ENCODE data around the gene ZFAND2B. TPM values are rescaled to one million over a fixed set of nuclear protein-coding genes. Genes with fewer than 3 reads are reported as not detected.
A peak's percentile ranks its signal among the peaks of the same experiment; 100 is the strongest.

The ZFAND2B gene
- total RNA-seq, 1 donor from 2014 or later: 29.8 TPM

DNA sequence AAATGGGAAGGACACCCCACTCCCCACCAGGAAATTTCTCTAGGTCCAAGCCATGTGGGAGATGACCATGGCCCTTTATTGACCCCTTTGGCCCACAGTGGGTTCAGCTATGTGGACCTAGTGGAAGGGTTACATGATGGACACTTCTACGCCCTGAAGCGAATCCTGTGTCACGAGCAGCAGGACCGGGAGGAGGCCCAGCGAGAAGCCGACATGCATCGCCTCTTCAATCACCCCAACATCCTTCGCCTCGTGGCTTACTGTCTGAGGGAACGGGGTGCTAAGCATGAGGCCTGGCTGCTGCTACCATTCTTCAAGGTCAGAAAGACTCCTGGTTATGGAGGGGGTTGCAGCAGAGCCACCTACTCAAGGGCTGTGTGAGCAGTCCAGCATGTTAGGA lies 40.0 kb downstream of the ZFAND2B start:
- peaks cover 56% of the 10 kb centered on the region for H3K4me1 Mint-ChIP-seq (ENCODE audit: low read depth)
- H3K4me3 Mint-ChIP-seq (ENCODE audit: unreplicated experiment): no peak overlapping the region
- TF ChIP-seq CTCF (IDR thresholded peaks at IDR 0.05): no peak
- no peaks in the 10 kb centered on the region for H3K9me3 Mint-ChIP-seq (ENCODE audit: low read depth)
- no peak for DNase-seq (ENCODE audit: low spot score)
- H3K27me3 Mint-ChIP-seq (ENCODE audit: low read depth): no peaks in the 10 kb centered on the region
- H3K27ac Mint-ChIP-seq (ENCODE audit: unreplicated experiment): peak overlapping the region; percentile 38
- H3K36me3 Mint-ChIP-seq (ENCODE audit: low read depth): no peaks in the 10 kb centered on the region

DNA sequence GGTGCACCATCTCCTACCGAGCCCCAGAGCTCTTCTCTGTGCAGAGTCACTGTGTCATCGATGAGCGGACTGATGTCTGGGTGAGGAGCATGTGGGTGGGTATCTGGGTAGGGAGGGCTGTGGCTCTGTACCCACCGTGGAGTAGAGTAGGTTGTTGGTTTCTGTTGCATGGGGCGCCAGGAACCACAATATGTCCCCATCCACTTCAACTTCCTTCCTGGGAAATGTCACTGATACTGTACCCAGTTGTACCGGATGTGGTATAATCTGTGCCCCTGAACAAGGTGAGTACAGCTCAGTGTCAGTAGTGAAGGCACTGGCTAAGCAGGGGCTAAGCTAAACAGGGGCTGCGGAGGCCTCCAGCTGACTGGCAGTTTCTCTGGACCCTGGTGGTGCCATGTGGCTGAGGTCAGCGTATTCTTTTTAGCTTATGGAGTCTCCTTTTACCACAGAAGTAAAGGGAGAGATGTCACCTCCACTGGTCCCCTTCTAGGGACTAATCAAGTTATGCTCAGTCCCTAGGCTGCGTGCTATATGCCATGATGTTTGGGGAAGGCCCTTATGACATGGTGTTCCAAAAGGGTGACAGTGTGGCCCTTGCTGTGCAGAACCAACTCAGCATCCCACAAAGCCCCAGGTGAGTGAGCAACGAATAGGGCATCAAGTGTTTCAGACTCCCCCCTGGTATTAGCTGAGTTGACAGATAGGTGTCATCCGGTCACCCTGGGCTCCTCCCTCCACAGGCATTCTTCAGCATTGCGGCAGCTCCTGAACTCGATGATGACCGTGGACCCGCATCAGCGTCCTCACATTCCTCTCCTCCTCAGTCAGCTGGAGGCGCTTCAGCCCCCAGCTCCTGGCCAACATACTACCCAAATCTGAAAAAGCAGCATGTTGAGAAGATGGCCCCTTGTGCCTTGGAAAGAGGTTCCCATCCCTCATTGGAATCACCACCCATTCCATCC lies 41.4 kb downstream of the ZFAND2B start:
- TF ChIP-seq CTCF (IDR thresholded peaks at IDR 0.05): no peak
- no peaks in the 10 kb centered on the region for H3K27me3 Mint-ChIP-seq (ENCODE audit: low read depth)
- no peaks in the 10 kb centered on the region for H3K36me3 Mint-ChIP-seq (ENCODE audit: low read depth)
- DNase-seq (ENCODE audit: low spot score): no peak
- H3K4me3 Mint-ChIP-seq (ENCODE audit: unreplicated experiment): no peak overlapping the region
- no peaks in the 10 kb centered on the region for H3K9me3 Mint-ChIP-seq (ENCODE audit: low read depth)
- peaks cover 70% of the 10 kb centered on the region for H3K4me1 Mint-ChIP-seq (ENCODE audit: low read depth)
- peak overlapping the region; percentile 98 for H3K27ac Mint-ChIP-seq (ENCODE audit: unreplicated experiment)

DNA sequence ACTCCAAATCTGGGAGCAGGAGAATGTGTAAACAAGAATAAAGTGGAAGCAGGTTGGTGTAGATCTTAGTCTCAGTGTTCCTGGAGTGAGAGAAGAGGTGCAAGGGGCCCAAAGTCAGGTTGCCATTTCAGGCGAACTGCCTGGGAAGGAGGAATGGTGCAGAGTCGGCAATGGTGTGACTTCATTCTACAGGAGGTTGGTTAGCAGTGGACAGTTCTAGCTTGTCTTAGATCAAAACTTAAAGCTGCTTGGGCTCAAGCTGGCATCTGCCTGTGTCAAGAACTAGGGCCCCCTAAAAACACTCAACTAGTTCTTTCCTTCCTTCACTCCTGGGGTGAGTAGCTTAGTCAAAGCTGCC lies 42.2 kb downstream of the ZFAND2B start:
- Mint-ChIP-seq H3K27ac (ENCODE audit: unreplicated experiment) (peak overlapping the region; percentile 98), H3K4me1 (ENCODE audit: low read depth) (peaks cover 76% of the 10 kb centered on the region), H3K4me3 (ENCODE audit: unreplicated experiment) (peak overlapping the region; percentile 41), H3K9me3 (ENCODE audit: low read depth) (no peaks in the 10 kb centered on the region), H3K36me3 (ENCODE audit: low read depth) (no peaks in the 10 kb centered on the region), H3K27me3 (ENCODE audit: low read depth) (no peaks in the 10 kb centered on the region)
- DNase-seq (ENCODE audit: low spot score): no peak
- no peak for TF ChIP-seq CTCF (IDR thresholded peaks at IDR 0.05)

GRCh38 chr2:219249203-219249980 lies 42.8 kb downstream of the ZFAND2B start:
- Mint-ChIP-seq H3K27ac (ENCODE audit: unreplicated experiment) (peak overlapping the region; percentile 98), H3K27me3 (ENCODE audit: low read depth) (no peaks in the 10 kb centered on the region), H3K9me3 (ENCODE audit: low read depth) (no peaks in the 10 kb centered on the region), H3K4me1 (ENCODE audit: low read depth) (peaks cover 76% of the 10 kb centered on the region), H3K4me3 (ENCODE audit: unreplicated experiment) (peak overlapping the region; percentile 42), H3K36me3 (ENCODE audit: low read depth) (no peaks in the 10 kb centered on the region)
- no peak for DNase-seq (ENCODE audit: low spot score)
- no peak for TF ChIP-seq CTCF (IDR thresholded peaks at IDR 0.05)

GRCh38 chr2:219250049-219250781 lies 43.6 kb downstream of the ZFAND2B start:
- DNase-seq (ENCODE audit: low spot score): no peak
- H3K36me3 Mint-ChIP-seq (ENCODE audit: low read depth): no peaks in the 10 kb centered on the region
- peak overlapping the region; percentile 98 for H3K27ac Mint-ChIP-seq (ENCODE audit: unreplicated experiment)
- peaks cover 4% of the 10 kb centered on the region for H3K27me3 Mint-ChIP-seq (ENCODE audit: low read depth)
- H3K4me3 Mint-ChIP-seq (ENCODE audit: unreplicated experiment): peak overlapping the region; percentile 42
- TF ChIP-seq CTCF (IDR thresholded peaks at IDR 0.05): no peak
- peaks cover 75% of the 10 kb centered on the region for H3K4me1 Mint-ChIP-seq (ENCODE audit: low read depth)
- H3K9me3 Mint-ChIP-seq (ENCODE audit: low read depth): no peaks in the 10 kb centered on the region

Measured in chondrocyte (in vitro differentiated cells).